ENCODE measurements around the gene TAF4B.
"Not testable (repeated sequence)": the region's sequence is repeated elsewhere in the genome, so short reads cannot be mapped to it uniquely, and the experiment has no call there.

The TAF4B gene

GRCh38 chr18:26242392-26242791 lies 16.1 kb downstream of the TAF4B start:
- not testable (repeated sequence) for DNase-seq

GRCh38 chr18:26245434-26245833 lies 19.2 kb downstream of the TAF4B start:
- not testable (repeated sequence) for DNase-seq

- DNase-seq, result no peak
Measured at GRCh38 chr18:26252411-26252810, 26.2 kb downstream of the TAF4B start.

GRCh38 chr18:26254808-26255207 lies 28.6 kb downstream of the TAF4B start:
- DNase-seq, result not testable (repeated sequence)

- no peak for DNase-seq
Measured at GRCh38 chr18:26255695-26256622, 29.7 kb downstream of the TAF4B start.

- no peak for DNase-seq
Measured at GRCh38 chr18:26258711-26259110, 32.5 kb downstream of the TAF4B start.

GRCh38 chr18:26259416-26259815 lies 33.2 kb downstream of the TAF4B start:
- not testable (repeated sequence) for DNase-seq

- no peak for DNase-seq
Measured at GRCh38 chr18:26262156-26262555, 35.9 kb downstream of the TAF4B start.

- no peak for DNase-seq
Measured at GRCh38 chr18:26267357-26267930, 41.2 kb downstream of the TAF4B start.

GRCh38 chr18:26268454-26268853 lies 42.2 kb downstream of the TAF4B start:
- no peak for DNase-seq

GRCh38 chr18:26271917-26272549 lies 45.8 kb downstream of the TAF4B start:
- no peak for DNase-seq

- no peak for DNase-seq
Measured at GRCh38 chr18:26277374-26277773, 51.1 kb downstream of the TAF4B start.

- no peak for DNase-seq
Measured at GRCh38 chr18:26279428-26279827, 53.2 kb downstream of the TAF4B start.

- DNase-seq, result no peak
Measured at GRCh38 chr18:26286008-26286407, 59.8 kb downstream of the TAF4B start.

GRCh38 chr18:26287644-26288043 lies 61.4 kb downstream of the TAF4B start:
- DNase-seq, result no peak

- no peak for DNase-seq
Measured at GRCh38 chr18:26290385-26290784, 64.1 kb downstream of the TAF4B start.

- DNase-seq, result no peak
Measured at GRCh38 chr18:26293982-26294381, 67.7 kb downstream of the TAF4B start.

GRCh38 chr18:26298107-26298506 lies 71.9 kb downstream of the TAF4B start:
- DNase-seq, result no peak

- no peak for DNase-seq
Measured at GRCh38 chr18:26301681-26302080, 75.4 kb downstream of the TAF4B start.

GRCh38 chr18:26303222-26303621 lies 77.0 kb downstream of the TAF4B start:
- not testable (repeated sequence) for DNase-seq

GRCh38 chr18:26304511-26304910 lies 78.3 kb downstream of the TAF4B start:
- DNase-seq, result no peak

- DNase-seq, result no peak
Measured at GRCh38 chr18:26307161-26307773, 81.0 kb downstream of the TAF4B start.

GRCh38 chr18:26309281-26309680 lies 83.0 kb downstream of the TAF4B start:
- no peak for DNase-seq
